ENCODE data around the gene BMP7. TPM values are rescaled to one million over a fixed set of nuclear protein-coding genes. Genes with fewer than 3 reads are reported as not detected.
A peak's percentile ranks its signal among the peaks of the same experiment; 100 is the strongest.

Gene BMP7
- total and polyA plus RNA-seq, 2 of the 13 experiments (the other 11 are each of a cell fraction or from before 2014, with no cell fraction given), result not detected

- POLR2A ChIA-PET, result no interaction called here
- TF ChIP-seq ZNF740 (CRISPR knock-in tag; IDR thresholded peaks at IDR 0.05) (no peak), ZBTB38 (CRISPR knock-in tag; IDR thresholded peaks at IDR 0.05) (no peak), HMGA1 (CRISPR knock-in tag; conservative IDR thresholded peaks at IDR 0.05) (no peak), NFRKB (IDR thresholded peaks at IDR 0.05) (no peak)
- Histone ChIP-seq H3K9me3 (ENCODE audit: low read length) (no peaks in the 10 kb centered on the region), H3K4me2 (ENCODE audit: low read depth, low read length) (no peak overlapping the region), H3K9ac (ENCODE audit: insufficient read depth, low read depth, low read length) (no peak overlapping the region), H4K20me1 (ENCODE audit: insufficient read depth, low read length) (no peaks in the 10 kb centered on the region), H2AFZ (ENCODE audit: low read length) (no peak overlapping the region), H3K79me2 (ENCODE audit: insufficient read depth, low read length) (no peaks in the 10 kb centered on the region), H3K36me3 (replicated peaks in 1 of 2; ENCODE audit: control insufficient read depth in 1 of 2, insufficient read depth in 2 of 2, low read length in 2 of 2) (no peaks in the 10 kb centered on the region), H3K27ac (ENCODE audit: extremely low read length, insufficient read depth, low read length) (no peak overlapping the region), H3K4me3 (replicated peaks in 1 of 3; ENCODE audit: insufficient read depth in 1 of 3, low read depth in 2 of 3, low read length in 3 of 3) (no peak overlapping the region), H3K27me3 (ENCODE audit: control insufficient read depth in 1 of 2, insufficient read depth in 2 of 2, low read length in 2 of 2) (peaks cover 24 to 92% of the 10 kb centered on the region in 2 experiments), H3K4me1 (ENCODE audit: insufficient read depth, low read length) (no peaks in the 10 kb centered on the region)
- DNase-seq (ENCODE audit: low spot score) (no peak), ATAC-seq (no peak), FAIRE-seq (no peak)
- WGBS (ENCODE audit: low lambda C conversion rate), result 36% methylated on average over 16 of the region's 16 CpGs
- no TSS peak for BruUV-seq (replicated peaks)
- intact Hi-C loops (cut with micrococcal nuclease; ENCODE audit: unreplicated experiment) (no loop called here), in situ Hi-C loops (cut with HindIII; ENCODE audit: extremely low pct_ligation_motif_present, low pct_unique_long_range_greater_than_20kb) (no loop called here)
- CTCF ChIA-PET (ENCODE audit: low intra/inter-chr PET ratio, low total read pairs), result no interaction called here
Measured at GRCh38 chr20:57288651-57289277, 22.3 kb upstream of the BMP7 start.

- H3K4me1 ChIP-seq (ENCODE audit: insufficient read depth, low read length), result no peaks in the 10 kb centered on the region
- no peak for ATAC-seq
- H3K4me3 ChIP-seq (replicated peaks in 1 of 3; ENCODE audit: insufficient read depth in 1 of 3, low read depth in 2 of 3, low read length in 3 of 3), result no peak overlapping the region
- no peak for DNase-seq (ENCODE audit: low spot score)
- peaks cover 23 to 92% of the 10 kb centered on the region in 2 experiments for H3K27me3 ChIP-seq (ENCODE audit: control insufficient read depth in 1 of 2, insufficient read depth in 2 of 2, low read length in 2 of 2)
- no TSS peak for BruUV-seq (replicated peaks)
- intact Hi-C loops (cut with micrococcal nuclease; ENCODE audit: unreplicated experiment) (no loop called here), in situ Hi-C loops (cut with HindIII; ENCODE audit: extremely low pct_ligation_motif_present, low pct_unique_long_range_greater_than_20kb) (no loop called here)
- WGBS (ENCODE audit: low lambda C conversion rate), result 9% methylated on average over 6 of the region's 6 CpGs
- ChIA-PET CTCF (ENCODE audit: low intra/inter-chr PET ratio, low total read pairs) (no interaction called here), POLR2A (no interaction called here)
- H3K9me3 ChIP-seq (ENCODE audit: low read length), result no peaks in the 10 kb centered on the region
- no peak for FAIRE-seq
- H3K79me2 ChIP-seq (ENCODE audit: insufficient read depth, low read length), result no peaks in the 10 kb centered on the region
- H2AFZ ChIP-seq (ENCODE audit: low read length), result no peak overlapping the region
- TF ChIP-seq SNAPC5 (CRISPR knock-in tag; IDR thresholded peaks at IDR 0.05; ENCODE audit: borderline replicate concordance) (no peak), ZNF770 (CRISPR knock-in tag; IDR thresholded peaks at IDR 0.05) (no peak), ZMYM3 (CRISPR knock-in tag; IDR thresholded peaks at IDR 0.05) (0 out of 2 replicates have a peak, but pooled peaks have one; percentile 53), ZNF768 (CRISPR knock-in tag; IDR thresholded peaks at IDR 0.05) (peak; percentile 98), PRDM10 (CRISPR knock-in tag; IDR thresholded peaks at IDR 0.05; ENCODE audit: low read depth) (no peak)
- no peaks in the 10 kb centered on the region; the same call in 1 of the 2 replicates for H4K20me1 ChIP-seq (ENCODE audit: insufficient read depth, low read length)
- H3K27ac ChIP-seq (ENCODE audit: extremely low read length, insufficient read depth, low read length), result no peak overlapping the region
- H3K9ac ChIP-seq (ENCODE audit: insufficient read depth, low read depth, low read length), result no peak overlapping the region
- no peak overlapping the region for H3K4me2 ChIP-seq (ENCODE audit: low read depth, low read length)
- no peaks in the 10 kb centered on the region for H3K36me3 ChIP-seq (replicated peaks in 1 of 2; ENCODE audit: control insufficient read depth in 1 of 2, insufficient read depth in 2 of 2, low read length in 2 of 2)
Measured at GRCh38 chr20:57287901-57288300, 21.5 kb upstream of the BMP7 start.
